Left lobe of liver (tissue), 2 donors: ENCODE measurements around the gene KRT16. TPM values are rescaled to one million over a fixed set of nuclear protein-coding genes. Genes with fewer than 3 reads are reported as not detected.
"Not testable (repeated sequence)": the region's sequence is repeated elsewhere in the genome, so short reads cannot be mapped to it uniquely, and the experiment has no call there.

ENCODE experiments used
- ATAC-seq: fragments of 200-7000 bp; cut with Tn5 transposase; one replicate; pipeline ENCODE4 v1.9.1; 2020; ENCODE audit warnings: mild to moderate bottlenecking, moderate library complexity
- DNase-seq: peaks from one replicate; pipeline ENCODE4 v3.0.0-alpha.2; 2020; ENCODE audit warnings: low spot score
- total RNA-seq: library from RNA; stranded (reverse); gene quantifications from one replicate; pipeline ENCODE4 v1.2.1, GENCODE V29; 2021
- donor health status: DM: no; HTN: no; CAD: no; lungs with moderate emphysema.
- donor health status: DM: no; HTN: yes; CAD: no.

The KRT16 gene
- not detected for total RNA-seq

DNA sequence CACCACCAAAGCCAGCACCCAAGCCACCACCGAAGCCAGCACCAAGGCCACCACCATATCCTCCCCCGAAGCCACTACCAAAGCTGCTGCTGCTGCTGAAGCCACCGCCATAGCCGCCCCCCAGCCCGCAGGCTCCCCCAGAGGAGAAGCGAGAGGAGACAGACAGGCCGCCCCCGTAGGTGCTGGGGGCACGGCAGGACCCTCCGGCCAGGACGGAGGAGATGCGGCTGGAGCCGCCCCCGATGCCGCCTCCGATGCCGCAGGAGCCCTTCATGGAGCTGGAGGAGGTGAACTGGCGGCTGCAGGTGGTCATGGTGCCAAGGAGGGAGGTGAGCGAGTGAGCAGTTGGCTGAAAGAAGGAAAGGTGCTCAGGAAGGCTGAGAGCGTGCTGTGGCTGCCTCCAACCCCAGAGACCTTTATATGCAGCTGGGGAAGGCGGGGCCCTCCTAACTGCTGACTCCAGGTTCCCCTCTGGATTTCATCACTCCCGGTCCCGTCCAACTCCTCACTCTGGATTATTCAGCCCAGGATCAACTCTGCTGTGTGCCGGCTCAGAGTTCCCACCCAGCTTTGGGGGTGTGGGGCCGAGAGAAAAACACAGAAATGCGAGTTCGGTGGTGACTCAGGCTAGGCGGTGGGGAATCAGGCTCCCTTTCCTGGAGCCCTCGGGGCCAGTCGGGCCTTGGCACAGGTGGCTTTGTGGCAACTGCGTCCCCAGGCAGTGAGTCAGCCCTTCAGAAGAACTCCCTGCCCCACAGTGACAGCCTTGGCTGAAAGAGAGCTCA, at the start of gene KRT16:
TSS of gene KRT16 (minus strand) at position 392 of the 785 bp plus-strand sequence. CDS start at position 313, 79 bp downstream.
- not testable (repeated sequence) for ATAC-seq, DNase-seq

DNA sequence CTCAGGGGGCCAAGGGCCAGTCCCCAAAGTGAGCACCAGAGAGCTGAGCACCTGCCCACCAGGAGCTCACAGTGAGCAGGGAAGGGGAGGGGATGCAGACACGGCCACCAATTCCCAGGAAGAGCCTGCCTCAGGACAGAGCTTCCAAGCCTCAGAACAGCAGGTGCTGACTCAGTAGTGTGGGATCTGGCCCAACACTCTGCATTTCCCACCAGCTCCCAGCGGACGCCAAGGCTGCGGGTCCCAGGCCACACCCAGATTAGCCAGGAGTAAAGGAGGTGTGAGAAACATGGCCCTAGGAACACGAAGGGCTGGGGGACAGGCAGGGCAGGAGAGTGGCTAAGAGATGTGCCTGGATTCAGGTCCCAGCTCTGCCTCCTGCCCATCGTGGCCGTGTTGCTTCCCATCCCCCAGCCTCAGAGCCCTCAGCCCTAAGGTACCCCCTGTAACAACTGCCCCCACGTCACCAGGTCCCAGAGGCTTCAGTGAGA, 47.7 kb upstream of the KRT16 start:
- ATAC-seq (no peak), DNase-seq (no peak)

DNA sequence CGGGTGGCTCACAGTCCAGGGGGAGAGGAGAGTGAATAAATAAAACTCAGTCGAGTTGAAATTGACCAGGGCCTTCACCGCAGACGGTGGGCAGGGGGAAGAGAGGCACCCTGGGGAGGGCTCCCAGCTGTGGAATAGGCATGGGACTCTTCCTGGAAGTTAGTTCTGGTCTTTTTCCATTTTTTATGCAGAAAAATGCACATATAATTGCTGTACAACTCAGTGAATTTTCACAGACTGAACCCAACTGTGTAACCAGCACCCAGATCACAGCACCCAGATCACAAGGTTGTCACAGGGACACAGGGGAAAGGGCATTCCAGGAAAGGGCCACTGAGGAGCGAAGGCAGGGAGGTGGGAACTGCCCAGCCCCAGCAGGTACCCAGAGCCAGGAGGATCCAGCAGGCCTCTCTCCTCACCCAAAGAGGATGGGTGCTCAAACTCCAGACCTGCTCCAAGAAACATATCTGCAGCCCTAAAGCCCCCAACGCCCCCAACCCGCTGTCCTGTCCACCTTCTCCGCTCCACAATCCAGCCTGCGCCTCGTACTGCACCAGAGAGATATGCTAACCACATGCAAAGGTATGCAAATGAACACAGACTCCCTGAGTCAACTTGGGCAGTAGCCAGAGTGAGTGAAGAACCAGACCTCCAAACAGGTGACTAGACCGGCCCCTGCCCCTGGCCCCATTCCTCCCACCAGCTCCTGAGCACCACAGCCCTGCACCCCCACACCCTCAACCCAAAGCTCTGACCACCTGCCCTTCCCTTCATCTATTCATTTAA, 47.1 kb upstream of the KRT16 start:
- ATAC-seq (no peak), DNase-seq (no peak)

DNA sequence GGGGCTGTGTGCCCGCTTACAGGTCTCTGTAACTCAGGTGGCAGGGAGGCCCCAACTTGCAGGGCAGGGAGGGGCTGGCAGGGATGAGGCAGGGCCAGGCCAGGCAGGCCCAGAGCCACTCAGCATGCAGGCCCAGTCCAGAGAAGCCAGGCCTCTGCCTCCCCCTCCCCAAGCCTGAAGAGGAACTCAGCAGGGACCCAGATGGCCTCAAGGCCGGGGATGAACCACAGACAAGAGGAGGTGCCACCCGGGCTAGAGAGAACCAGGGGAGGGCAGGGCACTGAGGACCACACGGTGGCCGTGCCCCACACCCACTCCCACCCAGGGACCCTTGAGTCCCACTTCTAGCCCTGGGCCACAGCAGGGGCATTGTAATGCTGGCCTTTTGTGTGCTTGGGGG, 46.3 kb upstream of the KRT16 start:
- DNase-seq, result no peak
- ATAC-seq, result no peak

DNA sequence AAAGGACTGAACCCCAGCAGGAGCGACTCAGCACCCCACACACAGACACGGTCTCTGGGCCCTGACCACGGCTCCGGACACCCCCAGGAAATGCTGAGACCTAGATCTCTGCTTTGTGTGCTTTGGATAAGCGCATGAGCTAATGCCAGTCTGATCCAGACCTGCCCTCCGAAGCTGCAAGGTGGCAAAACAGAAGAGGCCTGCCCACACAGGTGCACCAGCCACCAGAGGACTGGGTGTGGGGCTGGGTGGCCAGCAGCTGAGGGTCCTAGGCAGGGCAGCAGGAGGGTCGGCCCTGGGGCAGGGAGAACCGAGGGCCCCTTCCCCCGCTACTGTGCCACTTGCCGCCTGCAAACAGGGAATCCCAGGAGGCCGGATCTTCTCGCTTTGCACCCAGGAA, 45.4 kb upstream of the KRT16 start:
- ATAC-seq (no peak), DNase-seq (no peak)

DNA sequence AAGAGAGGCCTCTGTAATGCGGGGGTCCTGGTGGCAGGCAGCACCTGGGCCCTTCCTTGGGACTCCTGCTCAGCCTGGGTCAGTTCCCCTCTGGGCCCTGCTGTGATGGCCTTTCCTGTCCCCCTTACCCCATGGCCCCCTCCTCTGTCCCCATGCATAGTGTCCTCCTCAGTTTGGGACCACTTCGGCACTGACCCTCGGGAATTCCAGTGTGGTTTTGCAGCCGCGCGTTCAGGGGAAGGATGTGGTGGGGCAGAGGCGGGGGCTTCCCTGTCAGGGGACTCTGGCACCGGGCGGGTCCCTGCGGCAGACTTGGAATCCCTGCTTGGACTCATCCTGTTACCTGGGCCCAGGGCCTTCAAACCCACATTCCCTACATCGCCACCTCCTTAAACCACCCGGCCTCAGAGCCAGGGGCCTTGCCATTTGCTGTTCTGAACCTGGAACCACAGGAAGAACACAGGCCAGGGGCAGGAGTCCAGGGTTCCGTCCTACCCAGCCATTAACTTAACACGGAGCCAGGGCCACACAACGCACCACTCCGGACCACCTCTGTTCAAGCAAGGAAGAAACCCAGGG, 44.7 kb upstream of the KRT16 start:
- ATAC-seq (no peak), DNase-seq (no peak)

DNA sequence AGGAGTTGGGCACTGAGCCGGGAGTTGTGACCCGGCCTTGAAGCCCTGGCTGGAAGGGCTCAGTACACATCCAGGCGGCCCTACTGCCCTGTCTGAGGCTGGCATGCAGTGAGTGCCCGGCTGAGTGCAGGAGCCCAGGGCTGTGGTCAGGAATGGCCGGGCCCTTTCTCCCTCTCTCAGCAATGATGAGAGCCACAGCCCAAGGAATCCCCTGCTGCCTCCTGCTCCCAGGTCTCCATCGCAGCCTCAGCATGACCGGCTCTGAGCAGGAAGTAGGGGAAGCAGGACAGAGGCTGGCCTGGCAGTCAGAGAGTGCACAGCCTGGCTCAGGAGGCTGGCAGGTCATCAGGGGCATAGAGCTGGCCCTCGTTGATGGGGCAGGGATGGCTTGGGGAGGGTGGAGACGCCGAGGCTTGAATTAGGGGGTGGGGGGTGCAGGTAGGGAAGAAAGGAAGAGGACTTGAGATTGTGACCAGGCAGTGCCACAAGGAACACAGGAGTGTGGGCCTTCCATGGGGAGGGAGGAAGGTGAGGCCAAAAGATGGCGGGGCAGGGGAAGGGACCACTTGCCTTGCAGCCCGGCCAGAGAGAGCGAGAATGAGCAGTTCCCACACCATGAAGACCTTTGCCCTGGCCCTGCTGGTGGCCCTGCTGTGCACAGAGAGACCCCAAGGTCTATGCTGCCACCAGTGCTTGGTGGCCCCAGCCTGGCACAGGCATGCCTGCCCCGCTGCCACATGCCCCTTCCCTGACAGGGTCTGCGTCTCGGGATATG, 43.9 kb upstream of the KRT16 start:
- ATAC-seq, result no peak
- DNase-seq, result no peak

DNA sequence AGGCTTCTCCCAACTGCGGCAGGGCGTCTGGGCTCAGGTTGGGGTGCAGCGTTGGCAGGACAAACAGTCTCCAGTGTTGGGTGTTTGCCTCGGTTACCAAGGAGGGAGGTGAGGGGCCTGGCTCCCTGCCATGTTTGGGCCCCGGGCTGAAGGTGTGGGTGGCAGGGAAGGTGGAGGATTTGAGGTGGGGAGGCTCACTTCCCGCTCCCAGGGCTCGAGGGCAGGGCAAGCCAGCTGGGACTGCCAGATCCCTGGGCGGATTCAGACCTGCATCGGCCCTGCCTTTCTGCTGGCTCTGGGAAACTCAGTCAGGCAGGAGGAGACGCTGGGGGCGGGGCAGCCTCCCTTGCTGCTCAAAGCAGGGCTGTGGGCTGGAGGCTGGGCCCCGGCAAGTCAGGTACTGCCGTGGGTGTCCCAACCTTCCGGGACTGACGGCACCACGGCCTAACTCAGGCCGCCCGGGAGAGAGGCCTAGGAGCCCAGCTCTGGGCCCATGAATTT, 43.1 kb upstream of the KRT16 start:
- ATAC-seq, result no peak
- no peak for DNase-seq

DNA sequence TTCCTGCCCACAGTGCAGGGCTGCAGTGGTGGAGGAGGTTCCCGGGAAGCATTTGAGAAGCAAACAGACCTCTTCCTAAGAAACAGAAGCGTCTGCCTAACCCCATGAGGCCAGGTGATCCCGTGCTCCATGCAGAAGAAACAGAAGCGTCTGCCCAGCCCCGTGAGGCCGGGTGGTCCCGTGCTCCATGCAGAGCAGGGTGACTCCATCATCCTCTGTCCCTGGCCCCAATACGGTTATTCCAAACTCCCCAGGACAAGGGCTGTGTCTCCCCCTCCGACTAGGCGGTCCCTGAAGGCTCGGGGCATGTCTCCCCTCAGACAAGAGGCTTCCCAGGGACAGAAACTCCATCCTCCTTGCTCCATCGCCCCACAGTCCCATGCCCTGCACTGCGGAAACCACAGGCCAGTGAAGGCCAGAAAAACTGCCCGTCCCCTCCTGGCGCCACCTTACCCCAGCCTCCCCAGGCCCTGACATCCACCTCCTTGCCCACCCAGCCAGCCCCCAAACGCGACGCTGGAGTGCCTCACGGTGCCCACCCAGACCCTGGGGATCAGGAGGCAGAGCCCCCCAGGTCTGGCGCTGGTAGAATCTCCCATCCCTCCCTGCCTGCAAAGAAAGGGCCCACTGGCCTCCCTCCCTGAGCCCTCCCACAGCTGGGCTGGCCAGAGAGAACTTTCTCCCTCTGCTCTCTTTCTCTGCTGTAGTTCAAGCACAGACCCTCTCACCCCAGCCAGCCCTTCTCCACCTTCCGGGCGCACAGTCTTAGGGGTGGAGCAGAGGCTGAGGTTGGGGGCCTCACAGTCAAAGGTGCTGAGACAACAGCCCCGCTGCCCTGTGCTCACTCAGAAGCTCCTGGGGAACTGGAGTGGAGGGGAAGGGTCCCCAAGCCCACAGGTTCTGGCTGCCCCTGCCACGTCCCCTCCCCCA, 42.4 kb upstream of the KRT16 start:
- DNase-seq (no peak), ATAC-seq (no peak)

DNA sequence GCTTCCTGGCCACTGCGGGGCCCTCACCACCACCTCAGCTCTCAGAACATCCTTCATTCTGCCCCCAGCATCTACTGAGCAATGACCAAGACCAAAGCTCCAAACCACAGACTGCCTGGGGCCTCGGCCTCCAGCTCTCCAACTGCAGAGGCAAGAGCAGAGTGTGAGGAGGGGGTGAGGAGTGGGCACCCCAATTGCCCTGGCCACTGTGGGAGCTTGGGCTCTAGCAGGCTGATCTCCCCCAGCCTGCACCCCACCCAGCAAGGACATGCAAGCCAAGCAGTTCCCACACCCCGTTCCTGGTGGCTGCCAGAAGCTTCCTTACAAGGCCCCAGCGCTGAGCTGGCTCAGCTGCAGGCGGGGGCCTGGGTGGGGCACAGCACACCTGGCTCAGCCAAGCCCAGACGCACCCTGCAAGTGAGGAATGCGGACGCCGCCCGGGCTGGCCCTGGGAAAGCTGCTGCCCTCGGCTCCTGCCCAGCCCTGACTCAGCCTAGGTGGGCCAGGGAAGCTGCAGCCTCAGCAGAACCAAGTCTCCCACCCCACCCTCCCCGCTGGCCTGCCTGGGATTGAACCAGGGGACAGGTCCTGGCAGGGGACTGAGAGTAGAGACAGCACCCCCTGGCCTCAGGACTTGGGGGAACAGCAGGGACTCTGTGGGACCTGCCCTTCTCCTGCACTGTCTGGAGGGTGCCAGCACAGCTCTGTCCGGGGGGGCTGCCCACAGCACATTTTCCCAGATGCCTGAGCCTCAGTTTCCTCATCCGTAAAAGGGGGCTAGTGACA, 41.5 kb upstream of the KRT16 start:
- ATAC-seq (no peak), DNase-seq (no peak)

DNA sequence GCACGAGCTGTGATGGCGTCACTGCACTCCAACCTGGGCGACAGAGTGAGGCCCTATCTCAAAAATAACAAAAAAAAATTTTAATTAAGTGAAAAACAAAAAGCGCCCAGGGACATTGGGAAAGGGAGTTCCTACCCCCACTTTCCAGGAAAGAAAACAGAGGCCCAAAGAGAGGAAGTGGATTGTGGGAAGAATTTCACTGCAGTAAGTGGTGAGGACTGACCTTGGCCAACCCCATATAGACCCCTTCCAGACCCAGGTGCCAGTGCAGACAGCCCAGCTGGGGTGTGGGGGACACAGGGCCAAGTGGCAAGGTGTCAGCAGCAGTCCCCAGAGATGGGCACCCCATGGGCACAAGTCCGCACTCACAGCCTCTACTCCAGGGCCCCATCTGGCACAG, 40.9 kb upstream of the KRT16 start:
- DNase-seq, result no peak
- ATAC-seq, result no peak

DNA sequence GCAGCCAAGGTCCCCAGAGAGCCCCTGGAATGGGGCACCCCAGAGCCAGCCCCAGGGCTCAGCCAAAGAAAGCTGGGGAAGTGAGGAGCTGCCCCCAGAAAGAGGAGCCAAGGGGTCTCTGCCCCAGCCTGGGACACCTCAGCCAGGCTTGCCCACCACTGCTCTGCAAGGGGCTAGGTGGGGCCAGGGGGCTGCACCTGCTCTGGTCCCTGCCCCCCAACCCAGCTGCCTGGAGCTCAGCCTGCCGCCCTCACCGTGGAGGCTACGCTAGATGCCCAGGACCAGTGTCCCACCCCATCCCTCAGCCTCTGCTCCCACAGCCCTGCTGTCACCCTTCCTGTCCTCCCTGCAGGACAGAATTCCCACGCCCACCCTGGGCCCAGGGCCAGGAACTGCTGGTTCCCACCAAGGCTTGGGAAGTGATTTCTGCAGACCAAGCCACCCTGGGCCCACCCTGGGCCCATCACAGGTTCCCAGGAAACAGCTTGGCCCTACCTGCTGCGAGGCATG, 39.9 kb upstream of the KRT16 start:
- DNase-seq, result no peak
- ATAC-seq, result no peak

DNA sequence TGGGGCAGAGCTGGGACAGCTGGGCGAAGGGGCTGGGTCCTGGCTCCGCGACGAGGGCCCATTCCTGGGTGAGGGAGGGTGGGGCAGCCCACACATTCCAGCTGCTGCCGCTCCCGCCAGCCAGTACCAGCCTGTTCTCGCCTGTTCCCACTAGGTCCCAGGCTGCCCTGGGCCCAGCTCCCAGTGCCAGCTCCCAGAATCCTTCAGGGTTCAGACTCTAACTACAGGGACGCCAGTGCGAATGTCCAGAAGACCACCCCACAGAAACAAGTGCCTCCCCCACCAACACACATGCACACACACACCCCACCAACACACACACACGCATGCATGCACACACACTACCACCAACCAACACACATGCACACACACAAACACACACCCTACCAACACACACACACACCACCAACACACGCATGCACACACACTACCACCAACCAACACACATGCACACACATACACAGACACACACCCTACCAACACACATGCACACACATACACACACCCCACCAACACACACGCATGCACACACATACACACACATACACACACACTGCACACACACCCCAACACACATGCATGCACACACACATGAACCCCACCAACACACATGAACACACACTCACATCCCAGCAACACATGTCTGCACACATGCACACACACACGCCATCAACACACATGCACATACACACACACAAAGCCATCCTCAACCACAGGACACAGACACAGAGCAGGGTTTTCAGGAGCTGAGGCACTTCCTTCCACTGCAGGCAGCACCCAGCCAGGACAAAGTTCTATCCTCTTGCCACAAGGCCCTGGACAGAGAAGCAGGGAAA, 39.3 kb upstream of the KRT16 start:
- DNase-seq (no peak), ATAC-seq (no peak)

DNA sequence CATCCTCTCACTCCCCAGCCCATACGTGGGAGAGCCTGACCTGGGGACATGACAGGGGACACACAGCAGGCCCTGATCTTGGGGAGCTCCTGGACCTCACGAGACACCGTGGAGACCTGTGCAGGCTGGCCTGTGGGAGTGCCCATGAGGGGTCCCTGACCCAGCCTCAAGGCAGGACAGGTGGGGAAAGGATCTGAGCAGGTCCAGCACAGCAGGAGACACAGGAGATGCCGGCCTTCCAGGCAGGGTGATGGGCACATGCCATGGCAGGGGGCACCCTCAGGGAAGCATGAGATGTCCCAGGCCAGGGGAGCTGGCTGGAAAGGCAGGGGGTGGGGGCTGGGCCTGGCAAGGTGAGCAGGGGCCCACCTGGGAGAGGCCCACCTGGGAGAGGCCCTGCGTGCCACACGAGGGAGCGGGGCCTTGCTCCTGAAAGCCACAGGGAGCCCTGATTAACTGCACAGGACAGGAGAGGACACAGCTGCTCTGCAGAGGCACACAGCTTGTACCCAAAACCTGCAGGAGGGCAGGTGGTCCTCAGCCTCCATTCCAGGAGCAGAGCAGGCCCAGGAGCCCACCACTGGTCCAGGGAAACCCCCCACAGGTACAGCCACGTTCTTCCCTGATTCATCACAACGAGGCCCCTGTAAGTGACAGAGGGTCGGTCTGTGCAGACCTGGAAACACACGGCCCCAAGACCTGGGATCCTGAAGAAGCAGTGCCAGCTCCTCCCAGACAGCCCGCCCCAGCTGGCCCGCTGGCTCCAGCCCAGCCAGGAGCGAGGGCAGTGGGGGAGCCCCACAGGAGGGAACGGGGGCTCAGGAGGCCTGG, 38.4 kb upstream of the KRT16 start:
- ATAC-seq (no peak), DNase-seq (no peak)

DNA sequence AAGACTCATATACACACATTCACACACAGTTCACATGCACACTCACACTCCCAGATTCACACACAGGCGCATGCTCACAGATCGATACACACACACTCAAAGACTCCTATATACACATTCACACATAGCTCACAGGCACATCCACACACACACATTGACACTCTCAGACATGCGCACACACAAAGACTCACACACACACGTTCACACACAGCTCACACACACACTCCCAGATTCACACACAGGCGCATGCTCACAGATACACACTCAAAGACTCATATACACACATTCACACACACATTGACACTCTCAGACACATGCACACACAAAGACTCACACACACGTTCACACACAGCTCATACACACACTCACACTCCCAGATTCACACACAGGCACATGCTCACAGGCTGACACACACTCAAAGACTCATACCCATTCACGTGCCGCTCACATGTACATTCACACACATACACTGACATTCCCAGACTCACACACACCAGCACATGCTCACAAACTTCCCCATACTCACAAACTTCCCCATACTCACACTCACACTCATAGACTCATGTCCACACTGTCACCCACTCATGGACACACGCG, 37.5 kb upstream of the KRT16 start:
- no peak for DNase-seq
- no peak for ATAC-seq

DNA sequence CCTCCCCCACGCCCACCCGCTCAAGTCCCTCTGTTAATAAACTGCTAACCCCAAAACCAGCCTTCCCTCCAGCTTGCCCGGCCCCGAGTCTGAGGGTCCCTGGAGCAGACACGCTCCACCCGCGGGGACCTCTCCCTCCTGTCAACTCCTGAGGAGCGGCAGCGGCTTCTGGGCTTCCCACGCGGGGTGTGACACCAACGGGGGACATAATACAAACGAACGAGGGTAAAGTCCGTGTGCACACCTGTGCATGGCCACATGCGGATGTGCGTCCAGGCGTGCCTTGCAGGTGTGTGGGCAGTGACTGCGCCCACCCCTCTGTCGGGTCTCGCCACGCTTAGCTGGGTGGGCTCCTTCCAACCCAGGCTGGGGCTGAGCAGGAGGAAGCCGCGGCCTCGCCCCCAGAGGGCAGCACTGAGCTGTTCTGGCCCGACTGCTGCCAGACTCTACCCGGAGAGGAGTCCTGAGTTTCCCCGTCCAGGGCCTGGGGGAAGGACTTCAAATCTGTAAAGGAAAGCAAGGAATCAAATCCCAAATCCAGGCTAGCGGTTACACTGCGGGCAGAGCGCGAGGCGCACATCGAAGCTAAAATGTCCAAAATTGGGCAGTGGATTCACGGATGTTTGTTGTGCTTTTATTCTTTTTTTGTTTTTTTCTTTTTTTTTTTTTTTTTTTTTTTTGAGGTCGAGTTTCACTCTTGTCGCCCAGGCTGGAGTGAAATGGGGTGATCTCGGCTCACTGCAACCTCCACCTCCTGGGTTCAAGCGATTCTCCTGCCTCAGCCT, 36.0 kb upstream of the KRT16 start:
- peak; percentile 94 for ATAC-seq
- peak; percentile 82 for DNase-seq
